Osteoblast (primary cell): ENCODE results near the gene FAM180A. TPM values are rescaled to one million over a fixed set of nuclear protein-coding genes. Genes with fewer than 3 reads are reported as not detected.

ENCODE experiments used
- DNase-seq: peaks from one replicate; pipeline ENCODE4 v3.0.0; 2011; ENCODE audit warnings: low spot score, mixed read lengths; ENCODE audit not compliant: insufficient read length; ENCODE audit errors: missing footprints
- H2AFZ ChIP-seq: 2 replicates; pipeline ENCODE4 v1.6.0; 2011; ENCODE audit warnings: mild to moderate bottlenecking, low read length
- H3K27ac ChIP-seq: 2 replicates; pipeline ENCODE4 v1.5.1; 2011; ENCODE audit warnings: mild to moderate bottlenecking, low read depth, low read length, moderate library complexity
- H3K27me3 ChIP-seq: 2 replicates; pipeline ENCODE4 v1.6.0; 2012; ENCODE audit warnings: mild to moderate bottlenecking, control low read depth, inconsistent platforms, low read length, moderate library complexity; ENCODE audit not compliant: insufficient read depth
- H3K36me3 ChIP-seq: 2 replicates; pipeline ENCODE4 v1.5.1; 2011; ENCODE audit warnings: mild to moderate bottlenecking, low read length, control low read depth, moderate library complexity; ENCODE audit not compliant: insufficient read depth
- H3K4me1 ChIP-seq: 2 replicates; pipeline ENCODE4 v1.5.1; 2011; ENCODE audit warnings: mild to moderate bottlenecking, low read length, control low read depth, moderate library complexity; ENCODE audit not compliant: insufficient read depth
- H3K4me2 ChIP-seq: 2 replicates; pipeline ENCODE4 v1.6.0; 2011; ENCODE audit warnings: mild to moderate bottlenecking, low read length; ENCODE audit not compliant: insufficient read depth
- H3K4me3 ChIP-seq: fragments of 200-600 bp; sonication (generic); 3 replicates; pipeline ENCODE4 v1.5.1; 2012; ENCODE audit warnings: mild to moderate bottlenecking, low read length, inconsistent platforms; ENCODE audit not compliant: insufficient read depth
- H3K79me2 ChIP-seq: 2 replicates; pipeline ENCODE4 v1.6.0; 2012; ENCODE audit warnings: mild to moderate bottlenecking, low read length, control low read depth, inconsistent platforms; ENCODE audit not compliant: insufficient read depth
- H3K9me3 ChIP-seq: 2 replicates; pipeline ENCODE4 v1.5.1; 2011; ENCODE audit warnings: low read depth, low read length, control low read depth
- H4K20me1 ChIP-seq: 2 replicates; pipeline ENCODE4 v1.6.0; 2012; ENCODE audit warnings: mild to moderate bottlenecking, low read length, control low read depth; ENCODE audit not compliant: insufficient read depth
- CTCF ChIP-seq: IDR thresholded peaks from 2 replicates; pipeline ENCODE4 v1.5.1; 2011; ENCODE audit warnings: mild to moderate bottlenecking, low read depth, low read length, moderate library complexity; ENCODE audit errors: extremely low read depth
- total RNA-seq: library from RNA; depleted of rRNA; stranded (reverse); fragments of >200 nt; gene quantifications from 2 replicates; pipeline ENCODE4 v1.2.3, GENCODE V29; 2012

The FAM180A gene
- total RNA-seq, 1 donor: 23.5 TPM

DNA sequence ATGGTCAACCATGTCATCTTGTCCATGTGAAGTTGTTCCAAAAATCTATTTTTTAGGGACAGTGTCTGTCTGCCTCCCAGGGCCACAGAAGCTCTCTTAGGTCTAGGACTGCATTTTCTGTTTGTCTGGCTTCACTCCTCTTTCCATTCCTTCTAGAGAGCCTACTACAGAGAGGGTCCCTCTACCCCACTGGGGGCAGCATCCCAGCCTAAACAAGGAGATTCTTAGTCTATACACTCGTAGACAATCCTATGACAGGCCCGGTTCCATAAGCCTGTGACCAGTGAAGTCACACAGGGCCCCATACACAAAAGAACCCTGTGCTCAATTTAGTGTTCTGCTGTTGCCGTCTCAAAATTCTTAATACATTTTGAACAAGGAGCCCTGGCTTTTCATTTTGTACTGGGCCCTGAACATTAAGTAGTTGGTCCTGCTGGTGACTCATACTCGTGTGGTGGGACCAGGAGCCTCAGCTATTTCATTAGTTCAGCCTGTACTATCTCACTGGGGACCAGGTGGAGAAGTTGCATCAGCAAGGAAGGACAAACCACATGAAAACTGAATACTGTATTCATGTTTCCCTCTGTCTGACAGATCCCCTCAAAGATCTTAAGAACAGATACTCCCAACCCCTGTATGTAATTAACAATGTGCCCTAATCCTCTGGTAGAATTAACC is 23.5 kb upstream of the FAM180A start:
- H3K4me3 ChIP-seq: no peak overlapping the region
- DNase-seq: no peak
- no peaks in the 10 kb centered on the region for H4K20me1 ChIP-seq
- no peaks in the 10 kb centered on the region for H3K4me1 ChIP-seq
- no peaks in the 10 kb centered on the region for H3K36me3 ChIP-seq
- TF ChIP-seq CTCF: no peak
- peak overlapping the region; percentile 63 for H2AFZ ChIP-seq
- H3K27me3 ChIP-seq: no peaks in the 10 kb centered on the region
- no peaks in the 10 kb centered on the region for H3K9me3 ChIP-seq
- no peak overlapping the region for H3K27ac ChIP-seq
- no peaks in the 10 kb centered on the region for H3K79me2 ChIP-seq
- no peak overlapping the region for H3K4me2 ChIP-seq

DNA sequence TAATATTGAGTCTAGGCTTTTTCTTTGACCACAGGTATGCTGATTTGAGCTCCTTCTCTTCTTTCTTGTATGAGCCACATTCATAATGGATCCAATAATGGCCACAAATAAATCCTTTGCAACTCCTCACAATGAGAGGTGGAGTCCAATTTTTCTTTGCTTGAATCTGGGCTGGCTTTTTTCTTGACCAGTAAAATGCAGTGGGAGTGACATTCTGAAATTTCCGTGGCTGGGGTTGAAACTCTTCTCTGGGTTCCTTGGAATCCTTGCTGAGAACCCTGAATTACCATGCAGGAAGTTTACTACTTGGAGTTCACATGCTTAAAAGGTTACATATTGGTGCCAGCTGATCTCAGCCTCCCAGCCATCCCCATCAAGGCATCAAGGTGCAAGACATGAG is 22.4 kb upstream of the FAM180A start:
- DNase-seq: no peak
- H3K27ac ChIP-seq: no peak overlapping the region
- H3K4me1 ChIP-seq: no peaks in the 10 kb centered on the region
- H3K36me3 ChIP-seq: no peaks in the 10 kb centered on the region
- no peaks in the 10 kb centered on the region for H3K9me3 ChIP-seq
- no peaks in the 10 kb centered on the region for H4K20me1 ChIP-seq
- TF ChIP-seq CTCF: no peak
- no peak overlapping the region for H3K4me2 ChIP-seq
- H2AFZ ChIP-seq: no peak overlapping the region
- no peak overlapping the region for H3K4me3 ChIP-seq
- H3K27me3 ChIP-seq: no peaks in the 10 kb centered on the region
- no peaks in the 10 kb centered on the region for H3K79me2 ChIP-seq

GRCh38 chr7:135770139-135770710 is 21.6 kb upstream of the FAM180A start:
- H3K27ac ChIP-seq: no peak overlapping the region

More at GRCh38 chr7:135770139-135770710, 21.6 kb upstream of the FAM180A start:
- Histone ChIP-seq H2AFZ (no peak overlapping the region), H3K4me1 (no peaks in the 10 kb centered on the region), H3K27me3 (no peaks in the 10 kb centered on the region), H3K36me3 (no peaks in the 10 kb centered on the region), H3K4me3 (no peak overlapping the region), H3K4me2 (no peak overlapping the region), H3K9me3 (no peaks in the 10 kb centered on the region), H4K20me1 (no peaks in the 10 kb centered on the region), H3K79me2 (no peaks in the 10 kb centered on the region)
- no peak for TF ChIP-seq CTCF
- no peak for DNase-seq
